DOHH2 (cell line): Measurements from ENCODE around the gene MAP2K7.
"Not testable (repeated sequence)": the region's sequence is repeated elsewhere in the genome, so short reads cannot be mapped to it uniquely, and the experiment has no call there.

Source experiments
- H3F3A ChIP-seq: fragments of 200-600 bp; sonication (generic), shearing (Covaris generic); 2 replicates; pipeline ENCODE4 v1.6.0; 2016; ENCODE audit warnings: antibody characterized with exemption, mild to moderate bottlenecking; ENCODE audit not compliant: control insufficient read depth, insufficient read depth
- H3K27ac ChIP-seq: fragments of 200-600 bp; sonication (generic); 2 replicates; pipeline ENCODE4 v1.5.1; 2014; ENCODE audit warnings: low read depth, mild to moderate bottlenecking, low read length, moderate library complexity
- H3K27me3 ChIP-seq: fragments of 200-600 bp; sonication (generic); 2 replicates; pipeline ENCODE4 v1.6.1; 2014; ENCODE audit warnings: mild to moderate bottlenecking, low read length, mixed read lengths; ENCODE audit not compliant: control insufficient read depth
- H3K36me3 ChIP-seq: fragments of 200-600 bp; sonication (generic); 2 replicates; pipeline ENCODE4 v1.6.1; 2014; ENCODE audit warnings: mild to moderate bottlenecking, low read length, moderate library complexity, mixed read lengths; ENCODE audit not compliant: control insufficient read depth
- H3K4me1 ChIP-seq: fragments of 200-600 bp; sonication (generic); 2 replicates; pipeline ENCODE4 v1.6.1; 2014; ENCODE audit warnings: mild to moderate bottlenecking, low read length, mixed read lengths; ENCODE audit not compliant: control insufficient read depth
- H3K4me2 ChIP-seq: fragments of 200-600 bp; sonication (generic); 2 replicates; pipeline ENCODE4 v1.6.0; 2014; ENCODE audit warnings: mild to moderate bottlenecking, low read length, moderate library complexity
- H3K4me3 ChIP-seq: fragments of 200-600 bp; sonication (generic); 2 replicates; pipeline ENCODE4 v1.5.1; 2014; ENCODE audit warnings: mild to moderate bottlenecking, low read length, mixed read lengths
- H3K79me2 ChIP-seq: fragments of 200-600 bp; sonication (generic); 2 replicates; pipeline ENCODE4 v1.6.1; 2014; ENCODE audit warnings: mild to moderate bottlenecking, low read length, mixed read lengths; ENCODE audit not compliant: control insufficient read depth
- H3K9me2 ChIP-seq: fragments of 200-600 bp; sonication (generic); replicated peaks from 2 replicates; pipeline ENCODE4 v1.6.1; 2014; ENCODE audit warnings: mild to moderate bottlenecking, low read length, mixed read lengths; ENCODE audit not compliant: control insufficient read depth
- H3K9me3 ChIP-seq: fragments of 200-600 bp; sonication (generic); 2 replicates; pipeline ENCODE4 v1.6.1; 2014; ENCODE audit warnings: antibody characterized with exemption, low read length, mixed read lengths; ENCODE audit not compliant: control insufficient read depth, insufficient read depth
- H4K20me1 ChIP-seq: fragments of 200-600 bp; sonication (generic); 2 replicates; pipeline ENCODE4 v1.6.0; 2014; ENCODE audit warnings: low read depth, mild to moderate bottlenecking, antibody characterized with exemption, low read length, moderate library complexity; ENCODE audit not compliant: control insufficient read depth, insufficient read depth
- CTCF ChIP-seq: fragments of 200-600 bp; sonication (generic); IDR thresholded peaks from one replicate; pipeline ENCODE4 v1.5.1; 2014; ENCODE audit warnings: antibody characterized with exemption, mild to moderate bottlenecking, low read depth, low read length; ENCODE audit not compliant: poor library complexity, severe bottlenecking
- EZH2phosphoT487 ChIP-seq: fragments of 200-600 bp; sonication (generic); IDR thresholded peaks from 2 replicates; pipeline ENCODE4 v1.6.1; 2017; ENCODE audit warnings: borderline replicate concordance, mild to moderate bottlenecking, antibody characterized with exemption, low read length, moderate library complexity, mixed read lengths

MAP2K7 gene

GRCh38 chr19:7953060-7953459 lies 49.4 kb downstream of the MAP2K7 start:
- no peaks in the 10 kb centered on the region for H3K36me3 ChIP-seq
- H4K20me1 ChIP-seq, result no peaks in the 10 kb centered on the region
- no peaks in the 10 kb centered on the region for H3K79me2 ChIP-seq
- TF ChIP-seq EZH2phosphoT487 (no peak), CTCF (no peak)
- H3K4me2 ChIP-seq, result no peak overlapping the region
- no peaks in the 10 kb centered on the region; the same call in 1 of the 2 replicates for H3F3A ChIP-seq
- H3K9me3 ChIP-seq, result no peaks in the 10 kb centered on the region
- H3K27me3 ChIP-seq, result no peaks in the 10 kb centered on the region
- no peaks in the 10 kb centered on the region for H3K9me2 ChIP-seq
- H3K4me1 ChIP-seq, result no peaks in the 10 kb centered on the region
- no peak overlapping the region for H3K27ac ChIP-seq
- no peak overlapping the region for H3K4me3 ChIP-seq

GRCh38 chr19:7953576-7953975 lies 49.9 kb downstream of the MAP2K7 start:
- no peak overlapping the region for H3K4me3 ChIP-seq
- H3K27me3 ChIP-seq, result no peaks in the 10 kb centered on the region
- no peaks in the 10 kb centered on the region for H3K9me3 ChIP-seq

GRCh38 chr19:7955696-7956095 lies 52.0 kb downstream of the MAP2K7 start:
- Histone ChIP-seq H3K27me3 (no peaks in the 10 kb centered on the region), H3K27ac (no peak overlapping the region), H3F3A (peaks cover 9% of the 10 kb centered on the region), H3K36me3 (peaks cover 10% of the 10 kb centered on the region), H3K4me2 (no peak overlapping the region), H3K4me3 (no peak overlapping the region), H3K9me3 (no peaks in the 10 kb centered on the region), H4K20me1 (no peaks in the 10 kb centered on the region), H3K4me1 (no peaks in the 10 kb centered on the region), H3K9me2 (no peaks in the 10 kb centered on the region), H3K79me2 (no peaks in the 10 kb centered on the region)
- TF ChIP-seq CTCF, result no peak
- no peak for TF ChIP-seq EZH2phosphoT487

More at GRCh38 chr19:7953576-7953975, 49.9 kb downstream of the MAP2K7 start:
- Histone ChIP-seq H3K27ac (no peak overlapping the region), H3F3A (no peaks in the 10 kb centered on the region; the same call in 1 of the 2 replicates), H3K36me3 (no peaks in the 10 kb centered on the region), H3K4me1 (no peaks in the 10 kb centered on the region), H3K79me2 (no peaks in the 10 kb centered on the region), H3K4me2 (no peak overlapping the region), H4K20me1 (no peaks in the 10 kb centered on the region), H3K9me2 (no peaks in the 10 kb centered on the region)
- TF ChIP-seq EZH2phosphoT487 (no peak), CTCF (no peak)

GRCh38 chr19:7959211-7959610 lies 55.5 kb downstream of the MAP2K7 start:
- no peaks in the 10 kb centered on the region for H3K9me2 ChIP-seq
- H3K27ac ChIP-seq, result no peak overlapping the region
- no peak overlapping the region for H3K4me3 ChIP-seq
- H3K36me3 ChIP-seq, result peaks cover 45% of the 10 kb centered on the region
- TF ChIP-seq EZH2phosphoT487, result no peak
- TF ChIP-seq CTCF, result no peak
- H4K20me1 ChIP-seq, result no peaks in the 10 kb centered on the region
- H3K9me3 ChIP-seq, result no peaks in the 10 kb centered on the region
- no peaks in the 10 kb centered on the region for H3K4me1 ChIP-seq
- H3K79me2 ChIP-seq, result no peaks in the 10 kb centered on the region
- peaks cover 12% of the 10 kb centered on the region for H3F3A ChIP-seq
- no peaks in the 10 kb centered on the region for H3K27me3 ChIP-seq
- H3K4me2 ChIP-seq, result no peak overlapping the region

GRCh38 chr19:7961082-7961481 lies 57.4 kb downstream of the MAP2K7 start:
- H3K9me2 ChIP-seq, H4K20me1 ChIP-seq, H3K4me2 ChIP-seq, H3K4me3 ChIP-seq, H3K27me3 ChIP-seq, H3K27ac ChIP-seq, H3K79me2 ChIP-seq, H3K9me3 ChIP-seq, H3K4me1 ChIP-seq: not testable (repeated sequence)
- peaks cover 12% of the 10 kb centered on the region for H3F3A ChIP-seq
- peaks cover 63% of the 10 kb centered on the region for H3K36me3 ChIP-seq
